GM12801 (cell line): ENCODE measurements around the gene CPED1.

ENCODE experiments used
- TF ChIP-seq, protein P1 (sequence below): IDR thresholded peaks from one replicate; pipeline ENCODE4 v1.5.1; 2011; ENCODE audit warnings: control low read depth; ENCODE audit not compliant: insufficient read length; ENCODE audit errors: extremely low read depth

Gene CPED1

DNA sequence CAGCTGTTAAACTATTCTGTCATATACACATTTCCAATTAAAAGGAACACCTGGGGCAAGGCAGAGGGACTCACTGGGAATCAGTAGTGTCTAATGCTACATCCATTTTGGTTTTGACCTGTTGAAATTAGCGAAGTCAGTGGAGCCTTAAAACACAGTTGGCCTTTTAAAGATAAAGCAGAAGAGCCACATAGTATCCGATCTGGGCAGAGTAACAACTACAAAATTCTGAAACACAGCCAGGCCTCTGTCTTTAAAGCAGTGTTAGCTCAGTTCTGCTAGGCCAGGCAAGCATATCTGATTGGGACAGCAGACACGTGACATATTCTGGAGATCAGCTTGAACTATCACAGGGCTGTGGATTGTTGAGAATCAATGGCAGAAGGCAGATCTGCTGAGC, 222.7 kb downstream of the CPED1 start:
- TF ChIP-seq, protein P1, sequence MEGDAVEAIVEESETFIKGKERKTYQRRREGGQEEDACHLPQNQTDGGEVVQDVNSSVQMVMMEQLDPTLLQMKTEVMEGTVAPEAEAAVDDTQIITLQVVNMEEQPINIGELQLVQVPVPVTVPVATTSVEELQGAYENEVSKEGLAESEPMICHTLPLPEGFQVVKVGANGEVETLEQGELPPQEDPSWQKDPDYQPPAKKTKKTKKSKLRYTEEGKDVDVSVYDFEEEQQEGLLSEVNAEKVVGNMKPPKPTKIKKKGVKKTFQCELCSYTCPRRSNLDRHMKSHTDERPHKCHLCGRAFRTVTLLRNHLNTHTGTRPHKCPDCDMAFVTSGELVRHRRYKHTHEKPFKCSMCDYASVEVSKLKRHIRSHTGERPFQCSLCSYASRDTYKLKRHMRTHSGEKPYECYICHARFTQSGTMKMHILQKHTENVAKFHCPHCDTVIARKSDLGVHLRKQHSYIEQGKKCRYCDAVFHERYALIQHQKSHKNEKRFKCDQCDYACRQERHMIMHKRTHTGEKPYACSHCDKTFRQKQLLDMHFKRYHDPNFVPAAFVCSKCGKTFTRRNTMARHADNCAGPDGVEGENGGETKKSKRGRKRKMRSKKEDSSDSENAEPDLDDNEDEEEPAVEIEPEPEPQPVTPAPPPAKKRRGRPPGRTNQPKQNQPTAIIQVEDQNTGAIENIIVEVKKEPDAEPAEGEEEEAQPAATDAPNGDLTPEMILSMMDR = no peak

DNA sequence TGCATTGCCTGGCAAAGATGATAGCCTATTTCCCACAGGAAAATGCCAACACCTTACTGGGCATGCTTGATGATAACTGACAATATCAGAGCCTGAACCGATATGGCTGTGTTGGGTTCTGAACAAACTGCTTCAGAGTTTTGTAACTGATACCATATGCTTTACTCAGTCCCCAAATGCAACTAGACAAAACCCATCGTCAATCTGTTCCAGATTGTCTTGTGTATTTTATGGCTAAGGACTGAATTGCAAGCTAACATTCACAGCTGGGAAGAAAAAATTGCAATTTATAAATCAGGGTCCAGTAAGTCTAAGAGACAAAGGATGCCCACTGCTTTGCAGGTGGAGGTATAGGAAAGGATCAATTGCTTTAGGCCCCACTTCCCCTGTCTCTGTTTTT, 223.5 kb downstream of the CPED1 start:
- TF ChIP-seq, protein P1 = no peak

DNA sequence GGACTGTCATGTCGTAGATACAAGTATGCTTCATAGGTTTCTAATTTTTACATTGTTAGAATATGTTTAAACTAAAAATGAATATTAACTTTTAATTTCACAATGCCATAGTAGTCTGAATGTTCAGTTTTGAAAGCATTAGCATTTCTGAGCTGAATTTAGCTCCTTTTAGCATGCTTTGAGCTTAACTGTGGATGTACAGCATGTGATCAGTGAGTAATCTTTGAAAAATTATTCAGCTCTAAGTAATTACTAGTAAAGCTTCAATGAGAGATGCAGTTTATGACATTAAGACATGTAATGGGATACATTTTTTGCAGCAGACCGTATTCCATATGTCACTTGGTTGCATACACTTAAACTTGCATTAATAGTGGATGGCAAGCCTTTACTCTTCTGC, 226.1 kb downstream of the CPED1 start:
- TF ChIP-seq, protein P1 = no peak

DNA sequence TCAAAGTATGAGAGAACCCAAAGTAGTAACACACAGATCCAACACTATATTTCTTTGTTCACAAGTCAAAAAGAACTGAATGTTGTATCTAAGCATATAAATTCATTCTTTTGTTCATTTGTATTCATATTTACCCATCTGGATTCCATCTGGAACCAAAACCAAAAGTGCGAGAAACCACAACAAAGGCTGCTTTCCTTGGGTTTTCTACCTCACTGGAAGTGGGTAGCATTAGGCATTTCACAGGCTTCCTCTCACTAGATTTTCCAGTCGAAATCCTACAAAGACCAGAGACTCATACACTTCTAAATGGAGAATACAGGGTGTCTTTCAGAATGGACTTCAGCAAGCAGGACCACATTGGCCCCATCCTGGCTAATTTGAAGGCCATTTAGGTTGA, 230.5 kb downstream of the CPED1 start:
- TF ChIP-seq, protein P1 = no peak

DNA sequence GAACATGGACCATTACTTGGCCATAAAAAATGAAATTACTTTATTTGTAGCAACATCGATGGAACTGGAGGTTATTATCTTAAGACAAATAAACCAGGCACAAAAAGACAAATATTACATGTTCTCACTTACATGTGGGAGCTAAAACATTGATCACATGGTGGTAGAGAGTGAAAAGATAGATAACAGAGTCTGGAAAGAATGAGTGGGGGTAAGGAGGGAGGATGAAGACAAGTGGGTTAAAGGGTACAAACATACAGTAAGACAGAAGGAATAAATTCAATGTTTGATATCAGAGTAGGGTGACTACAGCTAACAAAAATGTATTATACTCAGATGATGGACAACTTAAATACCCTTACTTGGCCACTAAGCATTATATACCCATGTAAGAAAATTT, 240.3 kb downstream of the CPED1 start:
- TF ChIP-seq, protein P1 = no peak

DNA sequence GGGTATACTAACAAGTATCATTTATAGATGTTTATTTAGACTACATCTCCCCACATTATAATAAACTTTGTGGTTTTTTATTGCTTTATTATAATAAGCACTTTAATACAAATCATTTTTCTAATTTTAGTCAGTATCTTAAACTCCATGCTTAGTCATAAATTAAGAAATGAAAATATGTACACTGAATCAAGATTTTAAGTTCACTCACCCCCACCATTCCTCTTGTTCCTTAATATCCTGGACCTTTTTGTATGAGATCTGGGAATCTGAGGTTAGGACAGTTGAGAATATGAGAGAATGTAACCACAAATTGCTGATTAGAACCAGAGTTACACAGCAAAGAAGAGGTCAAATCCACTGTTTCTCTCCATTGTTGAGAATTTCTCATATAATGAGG, 246.7 kb downstream of the CPED1 start:
- TF ChIP-seq, protein P1 = no peak

DNA sequence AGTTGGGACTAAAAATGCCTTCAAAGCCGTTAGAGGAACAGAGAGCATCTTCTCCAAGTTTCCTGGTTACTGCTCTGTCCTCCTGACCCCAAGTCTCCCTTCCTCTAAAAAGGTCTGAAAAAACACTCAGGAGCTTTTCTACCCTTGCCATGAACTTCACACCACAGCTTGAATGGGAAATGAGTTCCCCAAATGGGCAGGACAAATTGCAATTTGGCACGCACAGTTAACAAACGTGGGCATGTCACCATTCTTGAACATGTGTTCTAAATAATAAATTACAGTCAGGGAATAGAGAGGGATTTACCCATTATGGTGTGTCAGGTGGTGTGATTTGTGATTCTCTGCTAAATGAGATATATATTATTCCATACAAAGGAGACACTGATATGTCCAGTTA, 249.1 kb downstream of the CPED1 start:
- TF ChIP-seq, protein P1 = no peak
